Panc1 (cell line): Measurements from ENCODE around the gene VAC14. TPM values are rescaled to one million over a fixed set of nuclear protein-coding genes. Genes with fewer than 3 reads are reported as not detected.

Experiments
- ATAC-seq: fragments of 200-7000 bp; cut with Tn5 transposase; 2 replicates; pipeline ENCODE4 v1.9.1; 2020; ENCODE audit warnings: mild to moderate bottlenecking, moderate library complexity
- BruUV-seq: library from RNA; stranded (reverse); fragments of 400-500 nt; replicated peaks from 2 replicates; lab custom pipeline; 2021; lab: Mats Ljungman, UMichigan
- CTCF ChIA-PET: fragments of 300-600 bp; sonication (Branson Sonifier 250); formaldehyde crosslinking; loops from one replicate; lab custom pipeline; 2022; ENCODE audit warnings: antibody characterized with exemption; lab: Charles Lee
- POLR2A ChIA-PET: fragments of 300-600 bp; sonication (Branson Sonifier 250); formaldehyde crosslinking; loops from one replicate; lab custom pipeline; 2022; ENCODE audit warnings: antibody characterized with exemption; lab: Charles Lee
- DNase-seq: peaks from one replicate; pipeline ENCODE4 v3.0.0-alpha.2; 2010; ENCODE audit warnings: low read depth, low spot score
- H3K27ac ChIP-seq: 2 replicates; pipeline ENCODE4 v1.5.1; 2011; ENCODE audit warnings: mild to moderate bottlenecking, low read length, inconsistent platforms
- H3K27me3 ChIP-seq: fragments of 200-500 bp; sonication (Bioruptor generic); 2 replicates; pipeline ENCODE4 v1.6.0; 2014; ENCODE audit warnings: low read length, inconsistent platforms; ENCODE audit not compliant: control insufficient read depth, insufficient read depth
- H3K36me3 ChIP-seq: fragments of 200-500 bp; sonication (Bioruptor generic); 2 replicates; pipeline ENCODE4 v1.5.1; 2014; ENCODE audit warnings: inconsistent platforms, mild to moderate bottlenecking, low read length, moderate library complexity; ENCODE audit not compliant: control insufficient read depth, insufficient read depth
- H3K4me1 ChIP-seq: 2 replicates; pipeline ENCODE4 v1.5.1; 2011; ENCODE audit warnings: inconsistent platforms, mild to moderate bottlenecking, low read length, moderate library complexity; ENCODE audit not compliant: control insufficient read depth, insufficient read depth
- H3K4me3 ChIP-seq, 2 experiments: 2 replicates each; pipeline ENCODE4 v1.5.1; 2011 to 2012; ENCODE audit warnings: low read depth in 2 of 2, low read length in 2 of 2, mild to moderate bottlenecking in 2 of 2, inconsistent platforms in 1 of 2, moderate library complexity in 1 of 2
- H3K9me3 ChIP-seq: fragments of 200-500 bp; sonication (Bioruptor generic); 2 replicates; pipeline ENCODE4 v1.5.1; 2014; ENCODE audit warnings: low read depth, mild to moderate bottlenecking, inconsistent platforms, low read length, moderate library complexity; ENCODE audit not compliant: control insufficient read depth, insufficient read depth
- CTCF ChIP-seq: fragments of 450-650 bp; IDR thresholded peaks from 2 replicates; pipeline ENCODE4 v1.5.1; 2017; ENCODE audit warnings: mild to moderate bottlenecking
- POLR2AphosphoS5 ChIP-seq: IDR thresholded peaks from 2 replicates; pipeline ENCODE4 v1.6.1; 2012; ENCODE audit warnings: mild to moderate bottlenecking, low read depth, low read length, moderate library complexity
- REST ChIP-seq, 2 experiments: IDR thresholded peaks; 2 replicates each; pipeline ENCODE4 v1.6.1; 2011 to 2012; ENCODE audit warnings: low read depth in 2 of 2, control low read depth in 1 of 2, low read length in 1 of 2, mild to moderate bottlenecking in 1 of 2, moderate library complexity in 1 of 2; ENCODE audit not compliant: insufficient read depth in 1 of 2
- SIN3A ChIP-seq: IDR thresholded peaks from 2 replicates; pipeline ENCODE4 v1.6.1; 2012; ENCODE audit warnings: low read depth, mild to moderate bottlenecking, low read length, moderate library complexity, borderline replicate concordance; ENCODE audit not compliant: insufficient read depth
- TCF7L2 ChIP-seq: IDR thresholded peaks from 2 replicates; pipeline ENCODE4 v1.6.1; 2011; ENCODE audit warnings: mild to moderate bottlenecking, low read depth, low read length, inconsistent platforms
- in situ Hi-C: cut with HindIII; loops from 2 replicates; pipeline ENCODE4 v1.10.0; 2016; ENCODE audit warnings: low sequenced_read_pairs, low pct_unique_long_range_greater_than_20kb
- intact Hi-C: fragments of 100-400 bp; cut with micrococcal nuclease; formaldehyde crosslinking; loops from one replicate; pipeline ENCODE4 v1.10.0; 2022; ENCODE audit not compliant: unreplicated experiment
- total RNA-seq: library from RNA; stranded (reverse); gene quantifications from one replicate; pipeline ENCODE4 v1.2.1, GENCODE V29; 2021; ENCODE audit not compliant: unreplicated experiment

The VAC14 gene
- total RNA-seq, 1 experiment from 2014 or later: 37.9 TPM

- in situ Hi-C loops (no loop called here), intact Hi-C loops (loop anchor here (5.0 kb wide), 1 partner anchor 53 kb away; no protein-coding TSS in a partner anchor)
- no peak overlapping the region for H3K4me3 ChIP-seq
- no peak for ATAC-seq
- DNase-seq: no peak
- H3K27me3 ChIP-seq: no peaks in the 10 kb centered on the region
- POLR2A ChIA-PET: no interaction called here
- H3K4me1 ChIP-seq: peaks cover 34% of the 10 kb centered on the region
- BruUV-seq: no TSS peak
- no peaks in the 10 kb centered on the region for H3K9me3 ChIP-seq
- no peaks in the 10 kb centered on the region for H3K36me3 ChIP-seq
- peak overlapping the region; percentile 5; the same call in 1 of the 2 replicates for H3K27ac ChIP-seq
- no peak for TF ChIP-seq TCF7L2
- TF ChIP-seq SIN3A: no peak
- TF ChIP-seq CTCF: no peak
- no peak for TF ChIP-seq REST (IDR thresholded peaks at IDR 0.05; ENCODE audit: insufficient read depth in 1 of 2, low read depth in 2 of 2, low read length in 1 of 2)
- TF ChIP-seq POLR2AphosphoS5: no peak
- CTCF ChIA-PET: no interaction called here
Measured at GRCh38 chr16:70749681-70750601, 51.0 kb downstream of the VAC14 start.

GRCh38 chr16:70749006-70749678 is 51.8 kb downstream of the VAC14 start:
- DNase-seq (no peak), ATAC-seq (no peak)
- Histone ChIP-seq H3K27ac (peak overlapping the region; percentile 5; the same call in 1 of the 2 replicates), H3K4me3 (no peak overlapping the region), H3K36me3 (no peaks in the 10 kb centered on the region), H3K27me3 (no peaks in the 10 kb centered on the region), H3K4me1 (peaks cover 34% of the 10 kb centered on the region), H3K9me3 (no peaks in the 10 kb centered on the region)
- intact Hi-C loops: no loop called here
- BruUV-seq: no TSS peak
- no peak for TF ChIP-seq POLR2AphosphoS5
- no peak for TF ChIP-seq SIN3A
- no peak for TF ChIP-seq CTCF
- TF ChIP-seq REST (IDR thresholded peaks at IDR 0.05; ENCODE audit: insufficient read depth in 1 of 2, low read depth in 2 of 2, low read length in 1 of 2): no peak
- TF ChIP-seq TCF7L2: no peak
- ChIA-PET POLR2A (no interaction called here), CTCF (no interaction called here)
- in situ Hi-C loops: no loop called here
